H9 (cell line): ENCODE data around the gene TDRD3. TPM values are rescaled to one million over a fixed set of nuclear protein-coding genes. Genes with fewer than 3 reads are reported as not detected.

ENCODE experiments used
- DNase-seq: peaks from one replicate; pipeline ENCODE4 v3.0.0-alpha.2; 2017
- H2AFZ ChIP-seq: one replicate; pipeline ENCODE4 v1.6.1; 2013; ENCODE audit warnings: mild to moderate bottlenecking, low read length, control low read depth, moderate library complexity
- H2AK5ac ChIP-seq: 2 replicates; pipeline ENCODE4 v1.6.1; 2013; ENCODE audit warnings: low read length, control low read depth, mixed read lengths; ENCODE audit not compliant: insufficient read length
- H2BK120ac ChIP-seq: one replicate; pipeline ENCODE4 v1.6.1; 2013; ENCODE audit warnings: low read depth, mild to moderate bottlenecking, low read length, control low read depth, inconsistent platforms; ENCODE audit not compliant: poor library complexity, severe bottlenecking
- H2BK12ac ChIP-seq: 2 replicates; pipeline ENCODE4 v1.6.1; 2013; ENCODE audit warnings: low read length, control low read depth, mixed read lengths, low read depth; ENCODE audit not compliant: insufficient read length
- H2BK15ac ChIP-seq: 2 replicates; pipeline ENCODE4 v1.6.1; 2013; ENCODE audit warnings: low read depth, low read length, control low read depth
- H2BK20ac ChIP-seq: one replicate; pipeline ENCODE4 v1.6.1; 2013; ENCODE audit warnings: low read depth, mild to moderate bottlenecking, low read length, control low read depth, inconsistent platforms; ENCODE audit not compliant: poor library complexity, severe bottlenecking
- H2BK5ac ChIP-seq: 2 replicates; pipeline ENCODE4 v1.6.1; 2013; ENCODE audit warnings: low read length, control low read depth, mixed read lengths; ENCODE audit not compliant: insufficient read length
- H3K14ac ChIP-seq: 2 replicates; pipeline ENCODE4 v1.6.1; 2013; ENCODE audit warnings: low read length, control low read depth; ENCODE audit not compliant: insufficient read depth
- H3K18ac ChIP-seq: 2 replicates; pipeline ENCODE4 v1.6.1; 2013; ENCODE audit warnings: low read depth, mild to moderate bottlenecking, mixed read lengths, low read length, control low read depth; ENCODE audit not compliant: insufficient read length
- H3K23ac ChIP-seq: 2 replicates; pipeline ENCODE4 v1.6.1; 2013; ENCODE audit warnings: low read length, control low read depth, mixed read lengths, low read depth; ENCODE audit not compliant: insufficient read length
- H3K23me2 ChIP-seq: 2 replicates; pipeline ENCODE4 v1.6.1; 2013; ENCODE audit warnings: low read depth, mild to moderate bottlenecking, mixed read lengths, low read length, control low read depth; ENCODE audit not compliant: insufficient read length, poor library complexity, severe bottlenecking
- H3K27ac ChIP-seq: 2 replicates; pipeline ENCODE4 v1.5.1; 2013; ENCODE audit warnings: low read length, control low read depth, mixed read lengths, low read depth; ENCODE audit not compliant: insufficient read length
- H3K27me3 ChIP-seq: 2 replicates; pipeline ENCODE4 v1.6.1; 2013; ENCODE audit warnings: low read length, control low read depth, inconsistent platforms; ENCODE audit not compliant: insufficient read depth
- H3K4ac ChIP-seq: 2 replicates; pipeline ENCODE4 v1.6.1; 2013; ENCODE audit warnings: low read depth, mild to moderate bottlenecking, control low read depth, inconsistent platforms, low read length, moderate library complexity
- H3K4me1 ChIP-seq: 2 replicates; pipeline ENCODE4 v1.6.1; 2013; ENCODE audit warnings: low read length, control low read depth, inconsistent platforms; ENCODE audit not compliant: insufficient read depth
- H3K4me2 ChIP-seq: 2 replicates; pipeline ENCODE4 v1.6.1; 2013; ENCODE audit warnings: low read length, control low read depth, mixed read lengths; ENCODE audit not compliant: insufficient read length, insufficient read depth
- H3K56ac ChIP-seq: 2 replicates; pipeline ENCODE4 v1.6.1; 2013; ENCODE audit warnings: low read depth, mild to moderate bottlenecking, mixed read lengths, low read length, control low read depth; ENCODE audit not compliant: insufficient read length
- H3K79me1 ChIP-seq: 2 replicates; pipeline ENCODE4 v1.6.1; 2013; ENCODE audit warnings: low read depth, mild to moderate bottlenecking, moderate library complexity, low read length, control low read depth, inconsistent platforms; ENCODE audit not compliant: insufficient read depth, poor library complexity, severe bottlenecking
- H3K79me2 ChIP-seq: 2 replicates; pipeline ENCODE4 v1.6.1; 2013; ENCODE audit warnings: low read length, control low read depth, inconsistent platforms; ENCODE audit not compliant: insufficient read depth
- H3K9ac ChIP-seq: 2 replicates; pipeline ENCODE4 v1.6.1; 2013; ENCODE audit warnings: low read length, control low read depth, mixed read lengths; ENCODE audit not compliant: insufficient read length; ENCODE audit errors: extremely low read depth
- H3K9me3 ChIP-seq: one replicate; pipeline ENCODE4 v1.6.1; 2013; ENCODE audit warnings: low read depth, low read length, inconsistent platforms; ENCODE audit not compliant: control insufficient read depth
- H3T11ph ChIP-seq: one replicate; pipeline ENCODE4 v1.6.1; 2013; ENCODE audit warnings: mild to moderate bottlenecking, low read length, control low read depth, inconsistent platforms
- H4K20me1 ChIP-seq: one replicate; pipeline ENCODE4 v1.6.1; 2013; ENCODE audit not compliant: control insufficient read depth, insufficient read length, insufficient read depth
- H4K5ac ChIP-seq: 2 replicates; pipeline ENCODE4 v1.6.1; 2013; ENCODE audit warnings: low read depth, mild to moderate bottlenecking, mixed read lengths, low read length, control low read depth; ENCODE audit not compliant: insufficient read length
- H4K8ac ChIP-seq: replicated peaks from 2 replicates; pipeline ENCODE4 v1.6.1; 2013; ENCODE audit warnings: low read length, control low read depth, mixed read lengths, low read depth; ENCODE audit not compliant: insufficient read length
- H4K91ac ChIP-seq: 2 replicates; pipeline ENCODE4 v1.6.1; 2013; ENCODE audit warnings: low read depth, mild to moderate bottlenecking, moderate library complexity, mixed read lengths, low read length, control low read depth; ENCODE audit not compliant: insufficient read length
- H3K27ac Mint-ChIP-seq, 3 experiments: 2 replicates in 2 of 3; 3 replicates in 1 of 3; pipeline ENCODE4 v1.8.0; 2020 to 2021; ENCODE audit warnings: mixed read lengths in 3 of 3, mild to moderate bottlenecking in 1 of 3, moderate library complexity in 1 of 3
- H3K27me3 Mint-ChIP-seq: 2 replicates; pipeline ENCODE4 v1.8.0; 2021; ENCODE audit warnings: low read depth, mild to moderate bottlenecking, moderate library complexity, mixed read lengths
- H3K36me3 Mint-ChIP-seq, 3 experiments: 2 replicates in 2 of 3; 3 replicates in 1 of 3; pipeline ENCODE4 v1.8.0; 2020 to 2021; ENCODE audit warnings: low read depth in 3 of 3, mixed read lengths in 3 of 3; ENCODE audit not compliant: insufficient read depth in 1 of 3
- H3K4me1 Mint-ChIP-seq, 2 experiments: 2 replicates each; pipeline ENCODE4 v1.8.0; 2020; ENCODE audit warnings: mixed read lengths in 2 of 2
- H3K4me3 Mint-ChIP-seq, 2 experiments: 2 replicates in 1 of 2; 3 replicates in 1 of 2; pipeline ENCODE4 v1.8.0; 2020 to 2021; ENCODE audit warnings: mild to moderate bottlenecking in 2 of 2, mixed read lengths in 2 of 2, moderate library complexity in 1 of 2
- H3K9me3 Mint-ChIP-seq, 2 experiments: 2 replicates in 1 of 2; 3 replicates in 1 of 2; pipeline ENCODE4 v1.8.0; 2020; ENCODE audit warnings: mild to moderate bottlenecking in 2 of 2, mixed read lengths in 2 of 2, moderate library complexity in 1 of 2
- CTCF ChIP-seq: fragments of 200-600 bp; sonication (generic); conservative IDR thresholded peaks from 3 replicates; pipeline ENCODE4 v1.8.0; 2021; ENCODE audit warnings: antibody characterized with exemption, mild to moderate bottlenecking
- WGBS: extraction: QIAGEN DNeasy Blood & Tissue Kit; methylation state at CpG from one replicate; pipeline ENCODE4 v1.1.7; 2013; ENCODE audit warnings: missing lambda C conversion rate, low lambda C conversion rate, mixed read lengths; ENCODE audit not compliant: insufficient read length; ENCODE audit errors: extremely low coverage; 5-methylcytosine and 5-hydroxymethylcytosine counted together
- total RNA-seq: library from RNA; stranded (reverse); gene quantifications from 2 replicates; pipeline ENCODE4 v1.2.1, GENCODE V29; 2021

The TDRD3 gene
- total RNA-seq, 1 experiment from 2014 or later: 16.1 TPM

- peak; percentile 56 for TF ChIP-seq CTCF
- no peaks in the 10 kb centered on the region; the same call in 1 of the 2 replicates for H3K27me3 Mint-ChIP-seq
- WGBS: no CpG with 5 or more reads among the region's 3 CpGs
- H3K4me1 Mint-ChIP-seq: peaks cover 0 to 4% of the 10 kb centered on the region in 2 experiments; a peak in 1 of 4 replicates
- H3K27me3 ChIP-seq: no peaks in the 10 kb centered on the region
- H4K5ac ChIP-seq: no peak overlapping the region
- no peak overlapping the region for H2BK15ac ChIP-seq
- H3K27ac Mint-ChIP-seq: no peak overlapping the region
- H3K79me1 ChIP-seq: no peaks in the 10 kb centered on the region
- no peak overlapping the region for H2BK12ac ChIP-seq
- no peak overlapping the region for H3K23ac ChIP-seq
- no peak overlapping the region for H2AFZ ChIP-seq
- H3K36me3 Mint-ChIP-seq: no peaks in the 10 kb centered on the region; a peak in 2 of 7 replicates
- no peak overlapping the region for H3K4me2 ChIP-seq
- no peak overlapping the region for H3K27ac ChIP-seq
- H2BK120ac ChIP-seq: no peak overlapping the region
- H3K9ac ChIP-seq: no peak overlapping the region
- H4K91ac ChIP-seq: no peak overlapping the region
- no peaks in the 10 kb centered on the region for H3K9me3 ChIP-seq
- no peak overlapping the region for H3K14ac ChIP-seq
- DNase-seq: no peak
- no peaks in the 10 kb centered on the region for H3K4me1 ChIP-seq
- H3K23me2 ChIP-seq: no peaks in the 10 kb centered on the region
- H3K56ac ChIP-seq: no peak overlapping the region
- H3K18ac ChIP-seq: no peak overlapping the region
- no peak overlapping the region for H2BK20ac ChIP-seq
- no peak overlapping the region for H2BK5ac ChIP-seq
- H3K79me2 ChIP-seq: no peaks in the 10 kb centered on the region
- no peak overlapping the region for H3T11ph ChIP-seq
- no peak overlapping the region for H4K8ac ChIP-seq
- no peak overlapping the region for H3K4ac ChIP-seq
- H2AK5ac ChIP-seq: no peak overlapping the region
- no peak overlapping the region for H3K4me3 Mint-ChIP-seq
- no peaks in the 10 kb centered on the region for H4K20me1 ChIP-seq
- peaks cover 0 to 3% of the 10 kb centered on the region in 2 experiments; a peak in 2 of 5 replicates for H3K9me3 Mint-ChIP-seq
Measured at GRCh38 chr13:60379837-60380565, 17.0 kb upstream of the TDRD3 start.
